ENCODE measurements around the gene FARS2. TPM values are rescaled to one million over a fixed set of nuclear protein-coding genes. Genes with fewer than 3 reads are reported as not detected.
A peak's percentile ranks its signal among the peaks of the same experiment; 100 is the strongest.

The FARS2 gene
- total RNA-seq, 1 experiment from 2014 or later = 28.2 TPM

DNA sequence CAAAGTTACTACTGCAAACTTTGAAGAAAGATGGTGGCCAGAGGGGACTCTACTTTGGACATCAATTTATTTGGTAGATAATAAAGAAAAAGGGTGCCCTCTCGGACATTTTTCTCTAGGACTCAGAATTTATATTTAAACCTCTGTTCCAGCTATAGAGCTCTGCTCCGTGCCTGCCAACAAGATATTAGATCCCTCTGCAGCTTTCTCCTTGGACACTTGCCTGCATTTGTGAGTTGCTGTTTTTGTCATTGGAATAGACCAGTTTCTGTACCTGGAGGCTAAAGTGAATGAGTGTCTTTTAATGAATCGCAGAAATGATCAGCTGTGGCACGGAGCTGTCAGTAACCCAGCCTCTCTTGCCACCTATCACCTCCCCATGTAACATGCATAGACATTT, 491.9 kb downstream of the FARS2 start:
- DNase-seq (ENCODE audit: low read depth) = no peak

DNA sequence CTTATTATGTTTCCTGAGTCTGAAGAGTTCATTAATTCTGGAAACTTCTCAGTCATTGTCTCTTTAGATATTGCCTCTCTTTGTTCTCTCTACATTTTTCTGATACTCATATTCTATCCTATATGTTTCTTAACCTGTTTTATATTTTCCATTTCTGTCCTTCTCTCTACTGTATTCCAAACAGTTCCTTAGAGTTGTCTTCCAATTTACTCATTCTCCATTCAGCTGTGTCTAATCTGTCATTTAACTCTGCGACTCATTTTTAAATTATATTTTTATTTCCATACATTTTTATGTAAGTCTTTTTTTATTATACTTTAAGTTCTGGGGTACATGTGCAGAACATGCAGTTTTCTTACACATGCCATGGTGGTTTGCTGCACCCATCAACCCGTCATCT, 493.6 kb downstream of the FARS2 start:
- DNase-seq (ENCODE audit: low read depth) = no peak

DNA sequence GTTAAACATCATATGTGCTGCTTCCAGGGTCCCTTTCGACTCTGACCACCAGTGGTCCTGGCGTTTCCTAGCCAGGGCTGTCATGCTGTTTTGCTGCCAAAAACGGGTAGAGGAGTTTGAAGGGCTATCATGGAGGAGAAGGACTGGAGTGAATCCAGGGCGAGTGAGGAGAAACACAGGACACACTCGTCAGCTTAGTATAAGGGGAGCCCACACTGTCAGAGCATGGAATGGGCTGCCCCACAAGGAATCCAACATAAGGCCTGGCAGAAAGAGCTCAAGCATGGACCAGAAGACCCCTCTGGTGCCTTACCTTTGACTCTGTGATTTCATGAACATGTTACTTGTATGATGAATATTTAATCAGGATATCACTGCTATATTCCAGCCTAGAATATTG, 498.3 kb downstream of the FARS2 start:
- DNase-seq (ENCODE audit: low read depth) = no peak

DNA sequence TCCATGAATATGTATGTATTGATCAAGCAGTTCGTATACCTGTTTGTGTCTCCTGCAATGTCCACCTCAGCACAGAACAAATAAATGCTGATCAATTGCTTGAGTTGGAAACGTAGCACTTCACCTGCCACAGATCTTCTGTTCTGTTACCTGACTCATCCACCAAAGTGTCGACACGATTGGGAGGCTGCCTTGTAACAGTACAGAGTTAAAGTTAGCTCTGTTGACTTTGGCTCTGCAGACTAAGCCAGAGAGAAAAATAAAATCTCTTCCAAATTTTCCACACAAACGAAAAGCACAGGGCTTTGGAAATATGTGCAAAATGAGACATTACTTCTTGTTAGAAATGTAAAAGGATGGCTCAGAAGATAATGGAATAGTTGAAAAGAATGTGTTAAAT, 500.1 kb downstream of the FARS2 start:
- DNase-seq (ENCODE audit: low read depth) = no peak

DNA sequence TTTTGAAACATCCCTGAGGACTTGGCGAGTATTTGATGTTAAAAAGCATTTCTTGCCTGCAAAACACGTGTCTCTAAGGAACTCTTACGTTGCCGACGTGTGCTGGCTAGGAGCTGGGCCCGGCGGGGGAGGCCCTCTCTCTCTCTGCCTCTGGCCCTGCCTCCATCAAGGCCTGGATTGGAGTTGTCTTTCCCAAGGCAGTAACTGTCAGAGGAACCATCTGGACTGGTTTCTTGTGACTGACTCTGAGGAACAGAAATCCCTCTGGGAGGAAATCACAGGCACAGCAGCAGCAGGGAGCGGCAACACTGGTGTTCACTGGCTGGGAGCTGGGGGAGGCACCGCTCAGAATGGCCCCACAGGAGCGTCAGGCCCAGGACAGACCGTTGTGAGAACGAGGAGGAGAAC, 501.3 kb downstream of the FARS2 start:
- no peak for DNase-seq (ENCODE audit: low read depth)

DNA sequence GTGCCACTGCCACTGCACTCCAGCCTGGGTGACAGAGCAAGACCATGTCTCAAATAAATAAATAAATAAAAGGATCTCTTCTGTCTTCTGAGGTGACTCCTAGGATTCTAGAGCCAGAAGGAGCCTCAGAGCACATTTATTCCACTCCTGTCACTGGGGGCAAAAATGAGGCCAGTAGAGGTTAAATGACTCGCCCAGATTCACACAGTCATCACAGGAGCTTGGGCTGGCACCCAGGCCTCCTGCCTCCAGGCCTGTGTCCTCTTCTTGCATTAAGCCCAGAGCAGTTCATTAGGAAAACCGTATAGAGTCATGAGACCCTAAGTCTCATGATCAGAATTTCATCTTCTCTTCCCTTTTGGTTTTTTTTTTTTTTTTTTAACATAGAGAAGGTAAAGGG, 502.1 kb downstream of the FARS2 start:
- DNase-seq (ENCODE audit: low read depth) = peak; percentile 77

DNA sequence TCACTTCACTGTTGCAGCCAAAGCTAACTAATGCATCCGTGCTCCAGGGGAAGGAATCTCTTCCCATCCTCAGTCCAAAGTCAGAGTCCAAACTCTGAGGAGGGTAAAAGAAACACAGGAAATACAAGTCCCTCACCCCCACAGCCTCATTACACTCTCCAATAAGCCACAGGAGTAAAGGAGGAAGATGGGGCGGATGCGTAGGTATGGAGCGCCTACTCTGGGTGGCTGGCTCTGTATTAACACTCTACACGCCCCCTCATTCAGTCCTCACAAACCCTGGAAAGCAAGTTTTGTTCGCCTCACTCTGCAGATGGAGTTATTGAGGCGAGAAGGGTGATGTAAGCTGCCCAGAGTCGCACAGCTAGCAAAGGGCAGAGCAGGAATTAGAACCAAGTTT, 502.6 kb downstream of the FARS2 start:
- peak; percentile 48 for DNase-seq (ENCODE audit: low read depth)

DNA sequence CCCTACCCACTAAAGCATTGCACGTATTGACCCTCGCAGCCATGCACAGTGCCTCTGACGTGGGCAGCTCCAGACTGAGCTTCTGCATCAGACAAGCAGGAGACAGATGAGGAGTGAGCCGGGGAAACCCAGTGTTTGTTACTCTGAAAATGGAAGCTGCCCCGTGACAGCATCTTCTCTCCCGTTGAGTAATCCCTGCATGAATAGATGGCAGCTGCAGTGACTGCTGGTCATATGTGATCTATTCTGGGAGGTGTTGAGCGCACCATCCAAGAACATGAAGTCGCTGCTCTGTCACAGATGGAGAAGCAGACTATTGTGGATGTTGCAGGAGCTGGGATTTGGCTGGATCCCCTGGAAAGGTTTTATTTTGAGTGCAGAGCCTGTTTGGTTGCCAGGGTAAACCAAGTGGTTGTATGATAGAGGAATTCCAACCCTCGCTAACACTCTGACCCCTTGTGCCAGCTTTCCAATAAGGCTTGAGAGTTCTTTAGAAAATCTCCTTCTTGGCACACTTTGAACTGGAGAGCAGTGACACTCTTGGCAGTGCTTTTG, 503.2 kb downstream of the FARS2 start:
- peak; percentile 15 for DNase-seq (ENCODE audit: low read depth)

DNA sequence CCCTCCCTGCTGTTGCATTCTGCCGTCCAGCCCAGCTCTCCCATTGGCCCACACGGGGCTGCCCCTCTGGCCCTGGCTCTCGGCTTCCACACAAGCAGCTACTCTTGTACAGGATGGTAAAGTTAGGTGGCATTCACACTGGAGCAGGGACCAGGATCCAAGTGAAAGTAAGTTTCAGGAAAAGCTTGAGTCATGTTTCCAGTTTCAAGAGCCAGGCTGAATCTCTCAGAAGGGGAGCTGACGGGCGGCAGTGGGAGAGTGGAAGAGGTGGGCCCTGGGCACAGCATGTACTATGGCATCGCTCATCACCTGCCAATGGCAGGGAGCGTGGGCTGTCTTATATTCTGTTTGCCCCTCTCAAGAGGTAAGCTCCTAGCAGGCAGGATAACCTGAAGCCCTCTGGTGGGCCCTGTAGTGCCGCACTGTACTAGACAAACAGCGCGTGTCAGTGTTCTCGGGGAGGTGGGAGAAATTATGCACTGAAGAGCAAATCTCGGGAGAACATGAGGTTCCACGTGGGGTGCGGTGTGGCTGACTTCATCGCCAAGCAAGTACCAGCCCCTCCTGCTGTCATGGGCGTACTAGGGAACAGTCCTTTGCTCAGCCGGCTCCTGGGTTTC, 503.9 kb downstream of the FARS2 start:
- no peak for DNase-seq (ENCODE audit: low read depth)

DNA sequence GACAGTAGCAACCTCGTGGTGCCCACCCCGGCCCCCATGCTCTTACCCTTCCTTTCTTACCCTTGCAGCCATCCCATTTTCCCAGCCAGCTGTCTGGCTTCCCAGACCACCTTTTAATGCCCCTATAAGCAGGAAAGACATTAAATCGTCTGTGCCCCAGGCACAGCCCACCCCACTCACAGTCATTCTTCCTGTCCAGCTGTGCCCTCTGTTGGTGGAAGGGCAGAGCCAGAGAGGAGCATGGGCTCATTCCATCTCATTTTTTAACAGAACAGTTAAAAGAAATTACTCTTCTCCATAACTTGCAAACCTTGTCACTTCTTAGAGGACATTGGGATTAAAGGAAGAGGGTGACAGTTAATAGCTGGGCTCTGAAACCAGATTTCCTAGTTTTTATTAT, 504.9 kb downstream of the FARS2 start:
- DNase-seq (ENCODE audit: low read depth) = no peak

DNA sequence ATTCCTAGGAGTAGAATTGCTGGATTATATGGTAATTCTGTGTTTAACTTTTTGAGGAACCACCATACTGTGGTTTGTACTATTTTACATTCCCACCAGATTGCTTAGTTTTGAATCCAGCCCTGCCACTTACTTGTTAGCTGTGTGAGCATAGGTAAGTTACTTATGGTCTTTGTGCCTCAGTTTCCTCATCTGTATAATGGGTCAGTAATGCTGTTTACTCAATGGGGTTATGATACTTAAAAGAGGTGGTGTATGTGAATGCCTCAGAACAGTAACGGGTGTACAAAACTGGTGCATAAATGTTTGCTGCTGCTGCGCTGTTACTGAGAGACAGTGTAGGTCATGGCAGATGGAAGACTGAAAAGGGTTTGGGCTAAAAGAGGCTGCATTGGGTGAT, 506.2 kb downstream of the FARS2 start:
- DNase-seq (ENCODE audit: low read depth) = no peak

DNA sequence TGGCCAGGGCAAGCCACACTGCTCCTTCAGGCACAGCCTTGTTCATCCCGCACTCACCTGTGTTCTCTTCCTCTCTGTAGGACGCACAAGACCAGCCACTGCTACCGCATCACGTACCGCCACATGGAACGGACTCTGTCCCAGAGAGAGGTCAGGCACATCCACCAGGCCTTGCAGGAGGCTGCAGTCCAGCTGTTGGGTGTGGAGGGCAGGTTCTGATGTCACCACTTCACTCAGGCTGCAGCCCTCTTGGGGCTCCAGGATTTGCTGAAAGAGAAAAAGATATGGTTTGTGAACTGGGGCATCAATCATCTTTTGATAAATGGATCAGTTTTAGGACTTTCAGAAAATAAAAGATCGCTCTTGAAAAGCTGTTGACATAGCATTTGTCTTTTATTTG, 509.9 kb downstream of the FARS2 start:
- no peak for DNase-seq (ENCODE audit: low read depth)

DNA sequence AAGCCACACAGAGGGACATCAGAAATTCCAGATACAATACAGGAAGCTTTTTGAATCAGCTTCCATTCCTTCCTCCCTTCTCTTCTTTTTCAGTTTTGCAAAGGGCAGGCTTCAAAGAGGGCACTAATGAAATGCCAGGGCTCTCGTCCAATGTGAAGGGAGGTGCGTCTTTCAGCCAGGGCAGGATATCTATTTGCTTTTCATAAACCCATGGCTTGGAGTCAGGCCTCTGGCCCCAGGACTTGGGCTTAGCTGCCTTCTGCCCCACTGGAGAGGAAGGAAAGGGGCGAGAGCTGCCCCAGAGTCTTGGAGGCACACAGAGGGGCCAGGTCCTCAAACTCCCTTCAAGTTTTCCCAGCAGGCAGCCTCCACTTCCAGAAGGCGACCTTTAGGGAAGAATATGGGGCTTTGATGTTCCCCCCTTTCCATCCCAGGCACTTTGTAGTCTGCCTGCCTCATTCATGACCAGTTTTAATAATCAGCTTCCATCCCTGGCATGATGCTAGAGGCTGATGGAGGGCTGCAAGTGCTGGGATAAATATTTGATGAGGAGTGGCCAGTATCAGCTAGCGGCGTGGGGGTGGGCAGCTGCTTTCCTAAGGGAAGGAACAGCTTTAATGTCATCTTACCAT, 510.6 kb downstream of the FARS2 start:
- DNase-seq (ENCODE audit: low read depth) = no peak

DNA sequence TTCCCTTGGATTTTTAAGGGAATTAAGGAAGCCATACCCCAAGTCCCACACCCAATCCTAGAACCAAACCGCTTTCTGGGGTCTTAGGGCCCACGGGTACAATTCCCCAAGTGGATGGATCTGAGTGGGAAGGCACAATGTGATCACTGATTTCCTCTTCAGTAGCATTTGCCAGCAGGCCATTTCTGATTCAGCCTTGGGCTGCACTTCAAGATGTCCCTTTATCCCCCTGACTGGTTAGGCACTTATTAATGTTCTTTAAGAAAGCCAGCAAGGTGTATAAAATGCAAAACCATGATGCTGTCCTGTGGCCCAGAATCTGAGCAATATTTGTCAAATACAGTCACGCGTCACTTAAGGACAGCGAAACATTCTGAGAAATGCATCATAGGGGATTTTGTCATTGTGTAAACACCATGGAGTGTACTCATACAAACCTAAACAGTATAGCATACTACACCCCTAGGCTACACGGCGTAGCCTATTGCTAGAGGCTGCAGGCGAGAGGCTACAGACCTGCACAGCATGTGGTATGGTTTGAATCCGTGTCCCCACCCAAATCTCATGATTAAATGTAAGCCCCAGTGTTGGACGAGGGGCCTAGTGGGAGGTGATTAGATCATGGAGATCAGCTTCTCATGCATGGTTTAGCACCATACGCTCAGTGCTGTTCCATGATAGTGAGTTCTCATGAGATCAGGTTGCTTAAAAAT, 511.3 kb downstream of the FARS2 start:
- DNase-seq (ENCODE audit: low read depth) = no peak

DNA sequence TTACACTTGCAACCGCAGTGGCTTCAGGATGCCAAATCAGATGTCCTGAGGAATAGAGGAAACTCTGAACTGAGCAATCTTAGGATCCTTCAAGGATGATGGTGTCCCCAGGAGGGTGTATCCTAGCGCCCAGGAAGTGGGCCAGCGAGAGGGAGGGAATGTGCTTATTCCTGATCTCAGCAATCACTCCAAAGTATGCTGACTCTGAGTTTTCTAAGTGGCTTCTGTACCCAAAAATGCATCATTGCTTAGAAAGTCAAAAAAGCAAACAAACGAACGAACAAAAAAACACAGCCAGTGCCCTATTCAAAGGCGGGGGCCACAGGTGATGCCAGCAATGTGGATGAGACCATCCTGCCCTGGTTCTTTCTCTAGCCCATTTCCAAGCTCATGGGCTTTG, 514.8 kb downstream of the FARS2 start:
- no peak for DNase-seq (ENCODE audit: low read depth)

DNA sequence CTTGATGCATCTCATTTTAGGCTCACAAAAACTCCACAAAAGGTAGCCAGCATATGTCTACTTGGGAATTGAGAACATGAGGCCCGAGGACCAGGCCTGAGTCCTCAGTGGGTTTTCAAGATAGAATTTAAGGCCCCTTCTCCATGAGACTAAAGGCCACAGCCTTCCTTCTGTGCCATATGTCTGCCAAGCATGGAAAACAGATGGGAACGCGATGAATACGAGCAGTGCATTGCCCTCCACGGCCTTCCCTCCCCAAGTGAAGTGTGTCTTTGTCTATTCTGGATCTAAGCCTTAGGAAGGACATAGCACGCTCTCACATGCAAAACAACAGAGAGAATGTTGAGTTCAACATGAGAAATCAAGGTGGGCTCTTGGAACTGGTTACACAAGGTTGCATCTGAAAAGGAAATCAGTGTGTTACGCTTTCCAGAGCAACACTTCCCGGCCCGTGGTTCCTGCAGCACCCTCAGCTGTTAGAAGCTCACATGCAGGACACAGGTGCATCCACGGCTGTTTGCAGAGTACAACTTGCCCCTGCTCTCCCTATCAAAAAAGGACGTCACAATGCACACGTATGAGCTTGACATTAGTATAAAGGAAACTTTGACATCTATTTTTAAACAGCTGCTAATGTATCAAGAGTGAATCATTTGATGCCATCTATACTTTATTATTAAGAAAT, 515.5 kb downstream of the FARS2 start:
- DNase-seq (ENCODE audit: low read depth) = no peak

DNA sequence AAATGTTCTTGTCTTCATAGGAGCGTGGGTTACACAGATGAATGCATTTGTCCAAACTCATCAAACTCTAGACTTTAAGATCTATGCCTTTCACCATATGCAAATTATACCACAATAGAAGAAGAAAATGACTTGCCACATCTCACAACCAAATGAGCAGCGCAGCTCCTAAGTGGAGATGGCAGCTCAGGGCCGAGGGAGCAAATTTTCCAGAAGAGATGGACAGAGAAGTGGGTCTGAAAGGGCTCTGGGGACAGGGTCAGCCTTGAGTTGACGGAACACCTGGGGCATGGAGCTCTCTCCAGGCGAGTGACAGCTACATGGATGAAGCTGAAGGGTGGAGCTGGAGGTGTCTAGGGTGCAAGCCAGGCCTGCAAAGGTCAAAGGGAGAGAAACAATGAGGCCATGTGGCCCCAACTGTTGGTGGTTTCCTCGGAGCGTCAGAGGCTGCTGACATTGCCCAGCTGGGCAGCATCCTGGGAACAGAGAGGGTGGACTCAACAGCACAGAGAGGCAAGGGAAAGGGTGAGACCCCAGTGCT, 517.1 kb downstream of the FARS2 start:
- DNase-seq (ENCODE audit: low read depth) = no peak

DNA sequence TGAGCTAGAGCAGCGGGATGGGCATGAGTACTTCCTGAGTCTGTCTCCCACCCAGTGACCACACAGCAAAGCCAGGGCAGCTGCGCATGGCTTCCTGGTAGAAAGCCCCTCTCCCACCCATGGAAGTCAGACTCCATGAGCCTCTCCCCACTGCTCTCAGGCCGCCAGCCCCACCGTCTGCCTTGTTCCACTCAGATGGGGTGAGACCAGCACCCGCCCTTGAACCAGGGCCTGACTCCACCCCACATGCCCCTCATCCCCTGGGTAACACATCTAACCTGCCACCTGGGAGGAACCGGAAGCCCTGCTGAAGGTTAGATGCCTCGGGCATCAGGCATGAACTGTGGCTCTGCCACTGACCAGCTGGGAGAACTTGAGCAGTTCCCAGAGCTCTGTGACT, 517.6 kb downstream of the FARS2 start:
- no peak for DNase-seq (ENCODE audit: low read depth)

DNA sequence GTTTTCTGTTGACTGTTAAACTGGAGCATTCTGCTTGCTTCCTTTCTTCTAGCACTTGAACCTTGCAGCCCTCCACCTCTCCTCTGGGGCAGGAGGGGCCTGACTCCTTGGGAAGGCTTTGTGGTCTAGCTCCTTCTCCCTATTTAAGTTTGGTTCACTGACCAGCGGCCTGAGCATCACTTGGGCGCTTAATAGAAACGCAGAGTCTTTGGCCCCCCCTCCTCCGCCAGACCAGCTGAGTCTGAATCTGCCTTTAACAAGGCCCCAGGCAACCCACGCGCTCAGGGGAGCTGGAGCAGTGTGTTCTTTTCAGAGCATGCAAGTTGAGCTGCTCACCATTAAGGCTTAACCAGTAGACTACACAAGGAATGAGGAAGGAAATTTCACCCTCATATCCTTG, 519.7 kb downstream of the FARS2 start:
- no peak for DNase-seq (ENCODE audit: low read depth)

DNA sequence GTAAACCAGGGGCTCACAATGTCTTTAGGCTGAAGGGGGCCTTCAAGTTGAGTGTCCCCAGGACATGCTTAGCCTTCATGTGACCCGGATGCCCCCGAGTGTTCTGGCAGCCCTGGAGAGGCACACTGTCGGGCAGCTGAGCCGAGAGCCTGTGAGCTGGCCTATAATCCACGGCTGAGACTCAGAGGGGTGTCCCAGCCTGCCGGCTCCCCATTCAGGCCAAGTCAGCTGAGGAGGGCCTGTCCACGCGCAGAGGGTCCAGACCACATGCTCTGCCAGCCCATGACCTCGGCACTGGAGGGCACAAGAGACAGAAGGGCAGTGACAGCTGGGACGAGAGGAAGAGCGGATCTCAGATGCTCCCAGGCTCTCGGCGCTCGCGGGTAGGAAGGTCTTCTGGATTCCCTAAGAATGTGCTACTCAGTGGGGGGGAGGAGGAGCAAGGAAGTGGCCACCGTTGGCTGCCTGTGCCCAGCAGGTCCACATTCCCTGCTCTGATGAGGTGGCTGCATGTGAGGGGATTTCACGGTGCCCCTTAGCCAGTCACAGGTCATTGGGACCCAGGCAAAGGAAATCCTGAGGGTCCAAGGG, 520.7 kb downstream of the FARS2 start:
- DNase-seq (ENCODE audit: low read depth) = no peak

DNA sequence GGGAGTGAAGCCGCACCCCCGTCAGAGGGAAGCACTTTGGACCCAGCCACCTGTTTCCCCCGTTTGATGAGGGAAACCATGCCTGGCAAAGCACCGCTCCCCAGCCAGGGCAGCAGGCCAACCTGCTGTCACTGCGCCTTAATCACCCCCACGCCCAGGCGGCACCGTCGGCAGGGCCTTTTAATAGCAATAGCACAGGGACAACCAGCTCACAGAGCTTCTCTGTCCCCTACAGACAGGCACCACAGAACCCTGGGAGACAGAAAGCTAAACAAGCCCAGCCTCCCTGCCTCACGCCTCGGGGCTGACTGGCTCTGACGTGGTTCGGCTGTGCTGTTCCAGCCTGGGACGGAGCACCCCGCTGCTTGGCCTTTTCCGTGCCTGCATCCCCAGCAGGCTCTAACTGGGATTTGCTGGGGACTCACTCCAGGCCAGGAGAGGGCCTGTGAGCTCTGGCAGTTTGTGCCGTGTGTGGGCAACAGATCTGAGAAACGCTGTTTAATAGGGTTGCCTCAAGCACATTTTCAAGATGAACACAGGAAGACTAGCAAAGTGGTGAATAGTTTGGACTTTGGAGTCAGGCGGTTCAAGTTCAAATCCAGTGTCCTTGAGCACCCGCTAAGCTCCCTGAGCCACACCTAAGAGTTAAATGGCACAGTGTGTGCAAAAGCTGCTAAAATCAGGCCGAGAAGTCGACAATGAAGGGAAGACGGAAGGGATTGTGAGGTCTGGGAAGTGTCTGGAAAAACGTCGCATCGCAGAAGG, 521.7 kb downstream of the FARS2 start:
- no peak for DNase-seq (ENCODE audit: low read depth)
